GM10266 (cell line): ENCODE data around the gene CRELD2.

Source experiments
- DNase-seq: peaks from one replicate; pipeline ENCODE4 v3.0.0; 2012; ENCODE audit errors: extremely low spot score
- CTCF ChIP-seq: IDR thresholded peaks from 2 replicates; pipeline ENCODE4 v1.5.1; 2012; ENCODE audit warnings: mild to moderate bottlenecking, low read depth; ENCODE audit not compliant: control insufficient read depth, insufficient read depth; ENCODE audit errors: missing control alignments

The CRELD2 gene

DNA sequence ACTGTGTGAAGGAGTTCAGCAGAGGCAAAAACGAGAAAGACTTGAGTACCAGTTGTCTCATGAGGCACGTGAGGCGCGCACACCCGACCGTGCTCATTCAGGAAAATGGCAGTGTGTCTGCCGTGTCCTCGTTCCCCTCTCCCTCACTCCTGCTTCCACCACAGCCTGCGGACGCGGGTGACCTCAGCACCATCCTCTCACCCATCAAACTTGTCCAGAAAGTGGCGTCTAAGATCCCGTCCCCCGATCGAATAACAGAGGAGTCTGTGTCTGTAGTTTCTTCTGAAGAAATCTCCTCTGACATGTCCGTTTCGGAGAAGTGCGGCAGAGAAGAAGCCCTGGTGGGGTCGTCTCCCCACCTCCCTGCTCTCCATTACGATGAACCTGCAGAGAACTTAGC, 34.4 kb upstream of the CRELD2 start:
- no peak for TF ChIP-seq CTCF
- DNase-seq = no peak

DNA sequence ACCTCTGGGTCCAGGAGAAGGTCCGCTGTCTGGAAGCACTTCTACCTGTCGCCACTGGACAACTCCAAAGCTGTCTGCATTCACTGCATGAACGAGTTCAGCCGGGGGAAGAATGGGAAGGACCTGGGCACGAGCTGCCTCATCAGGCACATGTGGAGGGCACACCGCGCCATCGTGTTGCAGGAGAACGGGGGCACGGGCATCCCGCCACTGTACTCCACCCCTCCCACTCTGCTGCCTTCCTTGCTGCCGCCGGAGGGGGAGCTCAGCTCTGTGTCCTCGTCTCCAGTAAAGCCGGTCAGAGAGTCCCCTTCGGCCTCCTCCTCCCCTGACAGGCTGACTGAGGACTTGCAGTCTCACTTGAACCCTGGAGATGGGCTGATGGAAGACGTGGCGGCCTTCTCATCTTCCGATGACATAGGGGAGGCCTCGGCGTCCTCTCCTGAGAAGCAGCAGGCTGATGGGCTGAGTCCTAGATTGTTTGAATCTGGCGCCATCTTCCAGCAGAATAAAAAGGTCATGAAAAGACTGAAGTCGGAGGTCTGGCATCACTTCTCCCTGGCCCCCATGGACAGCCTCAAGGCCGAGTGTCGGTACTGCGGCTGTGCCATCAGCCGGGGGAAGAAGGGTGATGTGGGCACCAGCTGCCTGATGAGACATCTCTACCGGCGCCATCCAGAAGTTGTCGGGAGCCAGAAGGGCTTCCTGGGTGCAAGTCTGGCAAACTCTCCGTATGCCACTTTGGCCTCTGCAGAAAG, 33.8 kb upstream of the CRELD2 start:
- DNase-seq = no peak
- TF ChIP-seq CTCF = no peak

GRCh38 chr22:49885281-49885680, 33.2 kb upstream of the CRELD2 start:
- DNase-seq = no peak
- no peak for TF ChIP-seq CTCF

DNA sequence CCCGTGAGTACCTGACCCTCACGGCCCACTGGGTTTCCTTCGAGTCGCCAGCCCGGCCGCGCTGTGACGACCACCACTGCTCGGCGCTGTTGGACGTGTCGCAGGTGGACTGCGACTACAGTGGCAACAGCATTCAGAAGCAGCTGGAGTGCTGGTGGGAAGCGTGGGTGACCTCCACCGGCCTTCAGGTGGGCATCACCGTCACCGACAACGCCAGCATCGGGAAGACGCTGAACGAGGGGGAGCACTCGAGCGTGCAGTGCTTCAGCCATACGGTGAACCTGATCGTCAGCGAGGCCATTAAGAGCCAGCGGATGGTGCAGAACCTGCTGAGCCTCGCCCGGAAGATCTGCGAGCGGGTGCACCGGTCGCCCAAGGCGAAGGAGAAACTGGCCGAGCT, 32.6 kb upstream of the CRELD2 start:
- TF ChIP-seq CTCF = no peak
- no peak for DNase-seq

- no peak for DNase-seq
- no peak for TF ChIP-seq CTCF
These were observed 31.9 kb upstream of the CRELD2 start for GRCh38 chr22:49886346-49887063.

DNA sequence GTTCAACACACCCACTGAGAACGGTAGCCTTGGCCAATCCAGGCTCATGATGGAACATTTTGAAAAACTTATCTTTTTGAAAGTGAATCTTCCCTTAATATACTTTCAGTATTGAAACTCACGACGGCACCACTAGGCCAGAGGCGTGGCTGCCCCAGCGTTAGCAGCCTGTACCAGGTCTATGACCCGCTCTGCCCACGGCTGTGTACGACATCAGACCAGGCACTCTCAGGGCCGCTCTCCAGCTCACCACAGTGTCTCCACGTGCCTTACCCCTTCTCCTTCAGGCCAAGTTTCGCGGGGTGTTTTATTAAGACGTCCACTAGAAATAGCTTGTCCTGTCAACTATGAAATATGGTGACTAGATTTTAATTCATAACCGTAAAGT, 31.4 kb upstream of the CRELD2 start:
- no peak for DNase-seq
- no peak for TF ChIP-seq CTCF

DNA sequence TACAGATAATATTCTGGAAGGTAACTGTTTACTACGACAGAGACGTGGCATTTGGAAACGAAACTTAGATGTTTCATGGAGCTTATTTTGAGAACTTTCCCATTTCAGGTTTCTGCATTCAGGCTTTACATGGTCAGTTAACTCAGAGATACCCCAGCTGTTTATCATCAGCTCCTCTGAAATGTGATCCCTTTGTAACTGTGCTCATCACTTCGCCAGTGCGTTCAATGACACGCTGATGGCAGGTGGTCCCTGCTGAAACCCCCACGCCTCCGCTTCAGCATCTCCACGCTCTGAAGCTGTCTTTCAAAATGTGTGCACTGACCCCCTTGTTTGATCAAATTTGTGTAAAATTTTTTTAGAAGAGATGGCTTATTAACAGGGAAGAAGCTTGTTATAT, 30.7 kb upstream of the CRELD2 start:
- DNase-seq = no peak
- TF ChIP-seq CTCF = no peak
